ENCODE results near the gene ITGB5.

The ITGB5 gene

DNA sequence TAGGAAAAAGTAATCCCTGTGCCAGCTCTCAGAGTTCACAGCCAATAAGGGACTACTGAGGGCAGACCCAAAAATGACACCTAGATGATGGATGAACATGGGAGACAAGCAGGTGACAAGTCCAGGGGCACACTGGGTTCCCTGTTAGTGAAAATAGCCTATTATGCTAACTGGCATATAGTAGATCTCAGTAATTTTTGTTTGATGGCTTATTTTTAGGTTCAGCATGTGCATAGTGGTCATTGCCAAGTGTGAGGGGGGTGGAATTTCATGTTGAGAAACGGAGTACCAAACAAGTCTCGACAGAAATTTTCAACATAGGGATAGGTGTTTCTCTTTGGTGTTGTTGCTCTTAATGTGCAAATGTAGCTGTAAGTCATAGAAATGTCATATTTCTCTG is 6.4 kb upstream of the ITGB5 start:
- DNase-seq (ENCODE audit: low spot score): no peak

DNA sequence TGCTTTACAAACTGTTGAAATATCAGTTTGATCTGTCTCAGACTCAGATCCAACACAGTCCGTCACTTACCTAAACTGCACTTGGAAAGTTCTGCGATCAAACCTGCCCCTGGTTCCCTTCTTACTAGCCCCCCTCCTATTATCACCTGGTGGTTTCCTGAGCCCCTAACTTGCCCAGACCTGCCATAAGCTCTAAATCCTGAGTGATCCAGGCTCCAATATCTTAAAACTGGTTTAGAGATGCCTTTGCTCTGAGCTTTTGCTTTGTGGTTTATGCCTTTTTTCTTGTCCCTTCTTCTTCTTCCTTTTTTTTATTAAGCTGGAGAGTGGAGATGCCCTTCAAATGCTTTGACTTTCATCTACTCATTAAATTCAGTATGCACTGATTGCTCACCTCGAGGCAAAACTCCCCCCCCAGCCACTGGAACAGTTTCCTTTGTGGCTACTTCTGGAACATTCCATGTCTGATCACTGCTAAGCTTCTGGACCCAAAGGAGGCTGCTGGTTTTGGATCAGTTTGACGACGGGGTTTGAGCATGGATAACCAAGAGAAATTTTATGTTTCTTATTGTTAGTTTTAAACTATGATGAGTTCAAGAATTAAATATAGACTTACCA is 3.5 kb upstream of the ITGB5 start:
- no peak for DNase-seq (ENCODE audit: low spot score)

DNA sequence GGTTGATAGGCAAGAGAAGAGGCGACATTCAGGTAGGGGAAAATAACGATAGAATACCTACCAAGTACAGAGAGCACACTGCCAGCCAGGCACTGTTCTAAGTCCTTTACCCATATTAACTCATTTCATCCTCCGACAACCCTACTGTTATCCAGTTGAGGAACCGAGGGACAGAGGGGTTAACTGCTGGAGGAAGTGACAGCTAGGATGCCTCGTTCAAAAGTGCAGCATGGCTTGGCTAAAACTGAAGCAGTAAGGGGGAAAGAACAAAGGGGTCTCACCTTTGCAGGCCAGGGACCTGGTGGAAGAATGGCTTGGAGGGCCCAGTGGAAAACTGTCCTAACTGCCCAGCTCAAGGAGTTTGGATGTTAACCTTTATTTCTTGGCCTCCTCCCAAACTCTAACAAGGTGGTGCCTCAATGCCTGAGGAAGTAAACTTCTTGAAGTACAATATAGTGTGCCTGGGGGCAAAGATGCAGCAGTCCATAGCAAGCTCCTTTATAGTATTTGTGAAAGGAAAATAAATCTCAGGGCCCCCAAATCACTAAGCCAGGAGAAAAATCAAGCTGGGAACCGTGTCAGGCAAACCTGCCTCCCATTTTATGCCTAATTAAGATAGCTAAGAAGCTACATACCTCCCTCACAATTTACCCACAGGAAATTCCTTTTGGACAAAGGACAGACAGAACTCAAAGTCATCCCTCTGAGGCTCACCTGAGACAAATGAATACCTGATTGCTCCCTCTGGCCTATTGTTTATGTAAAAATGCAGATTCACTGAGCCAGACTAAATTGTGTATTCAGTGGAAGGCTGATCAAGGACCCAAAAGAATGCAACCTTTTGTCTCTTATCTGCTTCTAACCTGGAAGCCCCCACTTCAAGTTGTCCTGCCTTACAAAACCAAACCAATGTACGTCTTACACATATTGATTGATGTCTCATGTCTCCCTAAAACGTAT is 1.6 kb upstream of the ITGB5 start:
- no peak for DNase-seq (ENCODE audit: low spot score)

DNA sequence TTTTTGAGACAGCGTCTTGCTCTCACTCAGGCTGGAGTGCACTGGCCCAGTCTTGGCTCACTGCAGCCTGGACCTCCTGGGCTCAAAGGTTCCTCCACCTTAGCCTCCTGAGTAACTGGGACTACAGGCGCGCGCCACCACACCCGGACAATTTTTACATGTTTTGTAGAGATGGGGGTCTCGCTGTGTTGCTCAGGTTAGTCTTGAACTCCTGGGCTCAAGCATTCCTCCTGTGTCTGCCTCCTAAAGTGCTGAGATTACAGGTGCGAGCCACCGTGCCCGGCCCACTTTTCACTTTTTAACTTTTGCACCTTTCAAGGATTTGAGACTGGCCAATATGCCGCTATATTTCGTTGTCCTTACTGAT is 750 bp upstream of the ITGB5 start:
- DNase-seq (ENCODE audit: low spot score): no peak

DNA sequence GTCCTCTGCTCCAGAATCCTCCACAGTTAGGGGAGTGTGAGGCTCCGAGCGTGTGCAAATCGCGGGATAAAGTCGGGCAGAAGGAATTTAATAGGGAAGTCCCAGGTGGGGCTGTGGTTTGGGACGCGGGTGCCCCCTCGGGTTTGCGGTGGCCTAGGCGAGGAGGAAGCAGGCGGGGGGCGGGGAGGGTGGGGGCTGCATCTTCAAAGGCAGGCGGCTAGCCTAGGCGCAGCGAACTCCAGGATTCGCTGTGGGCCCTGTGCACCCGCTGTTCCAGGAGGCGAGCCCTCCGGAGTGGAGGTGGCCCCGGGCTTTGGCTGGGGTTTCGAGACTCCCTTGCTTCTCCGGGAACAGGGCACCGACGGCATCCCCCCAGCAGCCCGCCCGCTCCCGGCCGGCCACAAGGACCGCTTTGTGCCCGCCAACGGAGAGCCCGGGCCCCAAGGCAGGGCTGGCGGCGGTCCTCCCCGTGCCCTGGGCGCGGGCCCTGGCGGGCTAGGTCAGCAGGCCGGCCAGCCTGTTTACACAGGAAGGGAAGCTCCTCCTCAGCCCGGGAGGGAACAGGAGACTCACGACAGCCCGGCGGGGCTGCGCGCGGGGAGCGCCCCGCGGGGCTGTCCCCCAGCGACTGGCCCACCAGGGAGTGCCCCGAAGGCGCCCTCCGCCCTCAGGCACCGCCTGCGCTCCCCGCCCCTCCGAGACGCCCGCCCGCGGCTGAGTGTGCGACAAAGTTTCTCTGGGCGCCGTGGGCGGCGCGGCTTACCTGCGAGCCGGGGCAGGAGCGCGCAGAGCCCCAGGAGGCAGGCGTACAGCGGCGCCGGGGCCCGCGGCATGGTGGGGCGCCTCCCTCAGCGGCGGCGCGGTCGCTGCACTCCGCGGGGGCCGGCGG is 753 bp downstream of the ITGB5 start:
- peak; percentile 77 for DNase-seq (ENCODE audit: low spot score)

DNA sequence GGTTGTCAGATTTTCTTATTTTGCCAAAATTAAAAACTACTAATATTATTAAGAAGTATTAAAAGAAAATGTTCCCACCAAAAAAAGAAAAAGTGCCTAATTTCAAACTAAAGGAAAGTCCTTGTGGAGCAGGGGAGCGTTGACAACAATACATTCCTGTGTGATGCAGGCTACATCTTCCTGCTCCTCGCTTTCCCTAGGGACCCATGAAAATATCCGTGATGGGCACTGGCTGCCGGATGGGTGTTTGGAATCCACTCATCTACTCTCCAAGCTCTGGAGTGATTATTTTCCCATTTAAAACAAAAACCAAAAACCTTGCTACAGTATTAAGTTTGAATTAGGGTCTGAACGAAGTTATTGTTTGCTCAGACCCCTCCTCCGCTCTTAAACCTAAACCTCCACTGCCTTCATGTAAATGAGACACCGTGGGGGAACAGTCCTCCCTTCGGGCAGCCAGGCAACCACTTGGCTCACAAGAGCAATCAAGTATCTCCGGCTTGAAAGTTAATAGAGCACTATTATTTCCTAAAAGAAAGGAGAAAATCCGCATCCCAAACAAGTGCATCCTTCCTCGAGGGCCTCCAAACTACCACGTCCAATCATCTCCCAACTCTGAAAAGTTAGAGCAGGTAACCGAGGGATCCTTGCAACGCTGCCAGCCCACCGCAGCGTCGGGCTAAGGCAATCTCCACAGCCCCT is 1.5 kb downstream of the ITGB5 start:
- DNase-seq (ENCODE audit: low spot score): no peak

DNA sequence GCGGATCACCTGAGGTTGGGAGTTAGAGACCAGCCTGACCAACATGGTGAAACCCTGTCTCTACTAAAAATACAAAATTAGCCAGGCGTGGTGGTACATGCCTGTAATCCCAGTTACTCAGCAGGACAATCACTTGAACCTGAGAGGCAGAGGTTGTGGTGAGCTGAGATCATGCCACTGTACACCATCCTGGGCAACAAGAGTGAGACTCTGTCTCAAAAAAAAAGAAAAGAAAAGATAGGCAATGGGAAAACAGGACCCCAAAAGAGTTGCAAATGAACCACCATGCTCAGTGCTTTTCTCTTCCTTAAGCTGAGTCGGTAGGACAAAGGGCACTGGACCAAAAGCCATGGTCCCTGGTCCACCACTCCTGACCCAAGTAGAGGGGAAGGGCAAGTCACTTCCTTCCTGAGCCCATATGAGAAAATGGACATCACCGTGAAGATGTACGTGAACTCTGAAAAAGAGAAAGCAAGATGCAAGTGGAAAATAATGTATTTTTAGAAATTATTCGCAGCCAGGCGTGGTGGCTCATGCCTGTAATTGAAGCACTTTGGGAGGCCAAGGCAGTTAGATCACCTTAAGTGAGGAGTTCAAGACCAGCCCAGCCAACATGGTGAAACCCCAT is 2.6 kb downstream of the ITGB5 start:
- no peak for DNase-seq (ENCODE audit: low spot score)

DNA sequence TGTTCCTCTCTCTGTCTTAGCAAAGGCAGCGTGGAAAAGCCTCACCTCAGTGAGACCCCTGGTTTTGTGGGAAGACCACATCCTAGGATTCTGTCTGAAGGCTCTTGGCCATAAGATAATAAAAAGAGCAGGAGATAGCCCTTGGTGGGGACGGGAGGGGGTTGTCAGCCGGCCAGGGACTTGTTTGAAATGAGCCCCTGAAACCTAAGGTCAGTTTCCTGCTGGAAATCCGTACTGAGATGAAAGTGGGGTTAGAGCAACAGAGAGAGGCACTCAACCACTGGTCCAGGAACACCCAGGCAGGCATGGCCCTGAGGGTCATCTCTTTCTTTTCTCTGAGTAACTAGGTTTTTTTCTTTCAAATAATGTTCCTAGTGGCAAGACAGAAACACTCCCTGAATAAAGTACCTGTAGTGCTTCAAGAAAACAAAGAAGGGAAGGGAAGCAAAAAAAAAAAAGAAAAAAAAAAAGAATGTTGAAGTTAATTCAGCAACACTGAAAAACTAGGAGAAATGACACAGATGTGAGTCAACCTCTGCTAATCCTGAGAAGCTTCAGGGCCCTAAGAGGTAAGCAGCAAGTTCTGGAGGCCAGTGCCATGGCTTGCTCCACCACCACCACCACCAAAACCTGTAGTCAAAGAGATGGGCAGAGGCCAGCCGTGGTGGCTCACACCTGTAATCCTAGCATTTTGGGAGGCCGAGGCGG is 3.2 kb downstream of the ITGB5 start:
- no peak for DNase-seq (ENCODE audit: low spot score)

DNA sequence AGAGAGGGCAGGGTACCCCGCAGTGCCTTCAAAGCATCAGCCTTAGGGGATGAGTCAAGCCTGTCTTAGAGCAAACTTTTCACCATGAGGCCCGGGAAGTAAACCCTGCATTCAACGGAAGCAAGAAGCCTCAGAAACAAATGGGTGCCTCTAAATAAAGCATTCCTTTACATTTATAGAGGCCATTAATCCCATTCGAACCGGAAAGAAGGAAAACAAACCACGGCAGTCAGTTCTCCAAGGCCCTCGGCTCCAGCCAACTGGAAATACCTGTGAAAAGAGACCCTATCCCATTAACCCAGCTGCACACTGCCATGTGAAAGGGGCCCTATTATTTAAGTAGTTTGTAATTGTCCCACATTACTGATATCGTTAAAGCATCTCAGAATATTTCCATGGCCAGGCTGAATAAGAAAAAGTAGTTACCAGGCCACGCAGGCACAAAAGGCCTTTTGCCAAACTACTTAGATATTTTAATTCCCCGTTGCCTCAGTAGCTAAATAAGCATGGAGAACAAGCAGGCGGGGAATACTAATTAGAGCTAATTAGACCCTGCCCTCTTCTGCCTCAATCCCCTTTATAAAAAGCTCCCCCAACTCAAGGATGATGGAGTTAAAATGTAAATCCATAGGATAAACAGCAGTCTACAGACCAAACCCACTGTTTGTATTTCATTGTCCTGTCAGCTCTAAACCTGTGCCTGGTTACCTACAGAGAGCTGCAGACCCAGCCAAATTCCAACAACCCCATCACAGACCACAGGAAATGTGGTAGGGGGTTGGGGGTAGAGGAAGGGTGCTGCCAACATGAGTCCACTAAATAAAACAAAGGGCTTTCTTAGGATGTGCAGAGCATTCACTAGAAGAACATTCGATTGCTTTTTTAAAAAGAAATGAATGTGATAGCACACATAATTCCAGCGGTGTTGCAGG is 4.1 kb downstream of the ITGB5 start:
- DNase-seq (ENCODE audit: low spot score): no peak

DNA sequence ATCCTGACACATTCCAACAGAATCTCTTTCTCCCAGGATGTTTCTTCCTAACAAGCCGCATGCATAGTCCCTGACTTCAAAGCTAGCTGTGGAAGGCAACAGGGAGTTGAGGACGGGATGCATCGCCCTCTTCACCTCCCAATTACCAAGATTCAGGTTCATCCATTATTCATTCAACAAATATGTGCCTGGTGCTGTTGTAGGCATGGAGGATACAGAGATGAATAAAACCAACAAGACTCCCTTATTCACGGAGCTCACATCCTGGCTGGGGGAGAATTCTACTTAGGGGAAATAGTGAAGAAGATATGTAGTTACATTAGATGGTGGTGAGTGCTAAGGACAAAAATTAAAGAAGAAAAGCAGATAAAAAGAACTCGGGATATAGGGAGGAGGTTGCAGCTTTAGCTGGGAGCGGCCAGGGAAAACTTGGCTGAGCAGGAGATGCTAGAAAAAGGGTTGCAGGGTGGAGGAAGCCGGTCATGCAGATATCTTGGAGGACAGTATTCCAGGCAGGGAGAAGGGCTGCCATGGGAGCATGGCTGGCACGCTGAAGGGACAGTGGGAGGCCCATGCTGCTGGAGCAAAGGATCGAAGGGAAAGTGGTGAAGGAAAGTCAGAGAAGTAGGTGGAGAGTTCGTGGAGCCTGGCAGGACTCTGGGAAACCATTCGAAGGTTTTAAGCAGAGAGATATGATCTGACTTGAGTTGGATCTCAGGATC is 5.0 kb downstream of the ITGB5 start:
- no peak for DNase-seq (ENCODE audit: low spot score)

DNA sequence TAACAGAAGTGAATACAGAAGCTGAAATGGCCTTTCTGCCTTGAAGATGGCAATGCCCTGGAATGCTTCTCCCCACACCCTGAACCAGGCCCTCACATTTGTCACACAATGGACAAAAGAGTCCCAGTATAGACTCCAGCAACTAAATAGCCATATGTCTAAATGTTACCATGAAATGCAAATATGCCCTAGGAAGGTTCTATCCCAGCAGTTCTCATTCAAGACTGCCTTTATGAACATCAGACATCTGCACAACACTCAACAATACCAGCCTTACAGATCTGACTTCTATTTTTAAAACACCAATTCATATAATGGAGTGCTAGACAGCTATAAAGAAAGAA is 7.9 kb downstream of the ITGB5 start:
- DNase-seq (ENCODE audit: low spot score): no peak

DNA sequence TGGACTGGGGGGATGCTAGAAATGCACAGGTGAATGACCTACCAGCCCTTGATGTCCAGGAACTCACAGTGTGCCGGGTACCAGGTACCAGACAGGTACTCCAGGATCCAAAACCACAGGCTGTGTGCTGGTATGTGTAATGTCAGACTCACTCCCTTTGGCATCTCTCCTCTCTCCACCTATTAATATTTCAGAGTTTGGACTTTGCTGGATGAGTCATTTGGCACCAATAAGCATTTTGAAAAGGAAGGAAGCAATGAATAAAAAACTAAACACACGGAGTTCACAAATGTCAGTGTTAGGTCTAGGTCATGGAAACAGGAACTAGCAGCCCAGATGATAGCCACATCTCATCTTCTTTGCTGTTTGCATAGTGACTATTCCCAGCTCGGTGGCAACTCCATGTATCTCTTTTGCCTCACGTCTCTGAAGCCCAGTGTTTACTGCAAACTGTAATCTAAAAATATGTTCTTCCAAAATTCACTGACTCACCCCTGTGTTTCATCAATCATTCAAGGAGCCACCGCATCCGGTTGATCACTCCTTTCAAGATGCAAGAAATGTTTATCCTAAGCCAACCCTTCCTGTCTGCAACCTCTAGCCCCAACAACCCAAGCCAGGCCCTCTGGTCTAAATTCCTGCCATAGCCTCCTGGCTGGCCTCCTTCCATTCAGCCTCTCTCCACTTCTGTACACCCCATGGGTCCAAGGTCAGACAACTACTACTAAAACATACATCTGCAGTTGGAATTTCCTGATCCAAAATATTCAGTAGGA is 8.4 kb downstream of the ITGB5 start:
- DNase-seq (ENCODE audit: low spot score): no peak

DNA sequence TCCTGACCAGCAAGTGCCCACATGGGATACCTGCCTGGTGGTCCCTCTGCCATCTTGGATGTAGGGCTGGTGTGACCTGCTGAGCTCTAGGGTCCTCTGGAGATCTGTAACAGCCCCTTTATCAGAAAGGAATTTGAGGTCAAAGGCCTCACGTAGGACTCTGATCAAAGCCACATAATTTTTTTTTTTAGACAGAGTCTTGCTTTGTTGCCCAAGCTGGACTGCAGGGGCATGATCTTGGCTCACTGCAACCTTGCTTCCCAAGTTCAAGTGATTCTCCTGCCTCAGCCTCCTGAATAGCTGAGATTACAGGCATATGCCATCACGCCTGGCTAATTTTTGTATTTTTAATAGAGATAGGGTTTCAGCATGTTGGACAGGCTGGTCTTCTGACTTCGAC is 9.5 kb downstream of the ITGB5 start:
- no peak for DNase-seq (ENCODE audit: low spot score)

DNA sequence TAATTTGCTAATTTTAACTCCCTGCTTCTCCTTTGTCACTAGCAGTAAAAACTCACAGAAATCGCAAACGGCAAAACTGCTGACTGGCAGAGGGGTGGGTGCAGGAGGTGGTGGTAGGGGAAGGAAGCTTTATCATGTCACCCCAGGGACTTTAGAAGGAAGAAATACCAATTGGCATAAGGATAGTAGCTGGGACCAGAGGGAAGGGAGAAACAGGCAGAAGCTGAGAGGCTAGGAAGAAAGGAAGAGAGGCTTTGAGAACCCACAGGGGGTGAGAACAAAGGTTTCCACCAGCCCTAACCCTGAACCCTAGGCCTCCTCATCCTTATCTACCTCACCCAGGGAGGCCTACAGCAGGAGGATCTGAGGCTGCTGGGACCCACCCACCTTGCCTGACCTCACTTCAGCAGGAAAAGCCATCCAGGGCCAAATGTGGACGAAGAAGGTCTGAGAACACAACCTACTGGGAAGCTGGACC is 10.7 kb downstream of the ITGB5 start:
- DNase-seq (ENCODE audit: low spot score): peak; percentile 35

DNA sequence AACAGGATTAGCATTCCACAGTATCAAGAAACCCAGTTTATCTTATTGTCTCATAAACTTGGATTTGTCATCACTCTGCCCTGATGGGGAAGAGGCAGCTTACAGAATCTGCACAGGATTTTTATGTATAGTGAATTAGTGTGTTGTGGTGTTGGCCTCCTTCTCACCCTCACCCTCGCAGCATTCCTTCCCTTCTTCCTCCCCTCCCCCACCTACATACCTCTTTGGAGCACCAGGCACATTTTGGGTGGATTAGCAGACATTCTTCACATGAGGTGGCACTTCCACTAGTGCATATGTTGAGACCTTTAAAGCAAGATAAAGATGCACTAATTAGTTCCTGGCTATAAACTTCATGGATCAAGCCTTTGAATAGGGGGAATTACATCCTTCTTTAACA is 13.9 kb downstream of the ITGB5 start:
- no peak for DNase-seq (ENCODE audit: low spot score)

DNA sequence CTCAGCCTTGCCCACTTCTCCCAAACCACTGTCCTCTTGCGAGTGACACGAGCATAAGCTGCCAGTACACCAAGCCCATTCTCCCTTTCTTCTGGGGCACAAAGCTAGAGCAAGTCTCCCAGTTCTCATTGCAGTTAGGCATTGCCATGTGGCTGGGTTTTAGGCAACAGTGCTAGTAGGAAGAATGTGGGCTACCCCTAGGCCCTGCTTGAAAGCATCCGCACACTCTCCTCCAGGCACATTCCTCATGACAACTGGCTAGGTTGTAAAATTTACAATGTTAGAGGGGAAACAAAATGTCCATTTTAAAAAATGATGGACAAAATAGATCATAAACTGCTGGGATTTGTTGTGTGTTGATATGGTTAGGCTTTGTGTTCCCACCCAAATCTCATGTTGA is 19.7 kb downstream of the ITGB5 start:
- DNase-seq (ENCODE audit: low spot score): no peak

DNA sequence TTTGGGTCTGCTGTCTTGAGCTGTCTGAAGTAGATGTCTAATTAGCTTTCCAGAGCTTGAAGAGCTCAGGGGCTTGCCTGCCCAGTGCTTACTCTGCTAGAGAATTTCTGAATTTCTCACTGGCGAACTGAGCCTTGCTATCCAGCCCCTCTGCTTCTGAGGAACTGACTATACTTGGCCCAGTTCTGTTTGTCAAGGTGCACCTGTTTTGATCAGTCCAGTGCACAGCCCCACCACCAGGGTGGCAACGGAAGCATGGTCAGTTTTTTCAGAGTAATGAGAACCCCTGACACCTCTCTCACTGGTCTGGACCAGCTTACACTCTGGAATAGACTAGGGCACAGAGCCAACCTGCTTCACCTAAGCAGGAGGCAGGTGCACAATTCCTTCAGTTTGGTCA is 25.2 kb downstream of the ITGB5 start:
- DNase-seq (ENCODE audit: low spot score): no peak

DNA sequence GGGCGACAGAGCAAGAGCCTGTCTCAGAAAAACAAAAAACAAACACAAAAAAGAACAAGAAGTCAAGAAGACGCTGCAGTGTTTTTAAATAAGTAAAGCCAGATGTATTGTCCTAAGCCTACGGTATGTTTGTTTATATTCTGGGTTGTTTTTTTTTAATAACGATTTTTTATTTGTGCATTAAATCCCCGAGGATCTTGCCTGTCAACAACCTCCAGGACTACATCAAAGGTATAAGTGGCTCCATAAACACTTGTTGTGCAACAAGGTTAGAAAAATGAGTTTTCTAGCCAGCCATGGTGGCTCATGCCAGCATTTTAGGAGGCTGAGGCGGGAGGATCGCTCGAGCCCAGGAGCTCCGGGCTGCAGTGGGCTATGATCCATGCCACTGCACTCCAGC is 26.1 kb downstream of the ITGB5 start:
- no peak for DNase-seq (ENCODE audit: low spot score)

Data from HuH-7 (cell line).